HepG2 (cell line): Measurements from ENCODE around the gene ELAC1. TPM values are rescaled to one million over a fixed set of nuclear protein-coding genes. Genes with fewer than 3 reads are reported as not detected.
A peak's percentile ranks its signal among the peaks of the same experiment; 100 is the strongest.

Experiments used
- EED ChIP-seq: sonication (generic); formaldehyde crosslinking; IDR thresholded peaks from 2 replicates; pipeline ENCODE4 v1.5.0; 2020; ENCODE audit warnings: mild to moderate bottlenecking, missing genetic modification reagents
- EHMT2 ChIP-seq: fragments of 200-600 bp; sonication (generic); IDR thresholded peaks from 2 replicates; pipeline ENCODE4 v1.7.0; 2017; ENCODE audit warnings: antibody characterized with exemption, low read depth, low read length, borderline replicate concordance
- ESRRA ChIP-seq: sonication (generic); formaldehyde crosslinking; IDR thresholded peaks from 2 replicates; pipeline ENCODE4 v1.5.1; 2020; ENCODE audit warnings: mild to moderate bottlenecking, low read depth, missing genetic modification reagents
- FOSL2 ChIP-seq: sonication (generic); formaldehyde crosslinking; IDR thresholded peaks from 2 replicates; pipeline ENCODE4 v1.4.0; 2020; ENCODE audit warnings: missing genetic modification reagents
- FOXJ3 ChIP-seq: sonication (generic); formaldehyde crosslinking; IDR thresholded peaks from 2 replicates; pipeline ENCODE4 v1.4.0; 2020; ENCODE audit warnings: missing genetic modification reagents, mild to moderate bottlenecking, borderline replicate concordance
- HES4 ChIP-seq: sonication (generic); formaldehyde crosslinking; IDR thresholded peaks from 2 replicates; pipeline ENCODE4 v1.9.0; 2021; ENCODE audit warnings: mild to moderate bottlenecking, missing genetic modification reagents, borderline replicate concordance
- IRF2 ChIP-seq: IDR thresholded peaks from 2 replicates; pipeline ENCODE4 v1.6.1; 2018; ENCODE audit warnings: missing genetic modification reagents, missing compliant biosample characterization
- KAT8 ChIP-seq: IDR thresholded peaks from 2 replicates; pipeline ENCODE4 v1.6.1; 2016; ENCODE audit warnings: missing genetic modification reagents, missing compliant biosample characterization
- KDM1A ChIP-seq: IDR thresholded peaks from 2 replicates; pipeline ENCODE4 v1.6.1; 2016; ENCODE audit warnings: missing compliant biosample characterization
- MAF1 ChIP-seq: sonication (generic); formaldehyde crosslinking; IDR thresholded peaks from 2 replicates; pipeline ENCODE4 v1.5.0; 2020; ENCODE audit warnings: missing genetic modification reagents, borderline replicate concordance
- MBNL3 ChIP-seq: fragments of 250-450 bp; sonication (Bioruptor Pico); conservative IDR thresholded peaks from 2 replicates; pipeline ENCODE4 v1.8.0; 2022; ENCODE audit warnings: mild to moderate bottlenecking, inconsistent platforms
- MED1 ChIP-seq: sonication (generic); formaldehyde crosslinking; IDR thresholded peaks from 2 replicates; pipeline ENCODE4 v1.4.0; 2020; ENCODE audit warnings: missing genetic modification reagents
- MEF2D ChIP-seq: sonication (generic); formaldehyde crosslinking; IDR thresholded peaks from 2 replicates; pipeline ENCODE4 v1.5.1; 2020; ENCODE audit warnings: mild to moderate bottlenecking, missing genetic modification reagents
- MIER3 ChIP-seq: IDR thresholded peaks from 2 replicates; pipeline ENCODE4 v1.6.1; 2016; ENCODE audit warnings: missing compliant biosample characterization, borderline replicate concordance
- NR2F2 ChIP-seq: IDR thresholded peaks from 2 replicates; pipeline ENCODE4 v1.6.1; 2012; ENCODE audit warnings: low read depth, inconsistent platforms, borderline replicate concordance
- PHF5A ChIP-seq: IDR thresholded peaks from one replicate; pipeline ENCODE4 v1.6.1; 2018; ENCODE audit warnings: low read depth, missing genetic modification reagents; ENCODE audit not compliant: unreplicated experiment
- REL ChIP-seq: sonication (generic); formaldehyde crosslinking; conservative IDR thresholded peaks from 2 replicates; pipeline ENCODE4 v1.8.0; 2022; ENCODE audit warnings: mild to moderate bottlenecking, missing genetic modification reagents, moderate library complexity
- ZFAT ChIP-seq: sonication (generic); formaldehyde crosslinking; conservative IDR thresholded peaks from 2 replicates; pipeline ENCODE4 v1.8.1; 2023; ENCODE audit warnings: missing genetic modification reagents, inconsistent platforms
- ZNF24 ChIP-seq: fragments of 450-650 bp; IDR thresholded peaks from 2 replicates; pipeline ENCODE4 v1.6.1; 2017; ENCODE audit warnings: antibody characterized with exemption, mild to moderate bottlenecking
- ZNF253 ChIP-seq: sonication (generic); formaldehyde crosslinking; IDR thresholded peaks from 2 replicates; pipeline ENCODE4 v1.8.0; 2022; ENCODE audit warnings: mild to moderate bottlenecking, missing genetic modification reagents, borderline replicate concordance
- ZNF329 ChIP-seq: sonication (generic); formaldehyde crosslinking; IDR thresholded peaks from 2 replicates; pipeline ENCODE4 v1.9.0; 2021; ENCODE audit warnings: low read depth, mild to moderate bottlenecking, missing genetic modification reagents
- ZNF501 ChIP-seq: sonication (generic); formaldehyde crosslinking; IDR thresholded peaks from 2 replicates; pipeline ENCODE4 v1.5.1; 2020; ENCODE audit warnings: mild to moderate bottlenecking, moderate library complexity, missing genetic modification reagents
- polyA plus RNA-seq, 8 experiments: library from polyadenylated mRNA; depleted of rRNA in 3 of 8; stranded (reverse) in 7 of 8; unstranded in 1 of 8; fragments of >200 nt; fragmentation: Illumina TruSeq in 4 of 8; extraction: Trizol in 4 of 8; gene quantifications; 2 replicates each; pipeline versions ENCODE4 v1.2.1 to v1.2.3, GENCODE V29; 2011 to 2016; ENCODE audit warnings: low read depth in 4 of 8, missing spikeins in 1 of 8, mixed read lengths in 1 of 8; ENCODE audit not compliant: insufficient read depth in 1 of 8
- total RNA-seq, 5 experiments: library from RNA; depleted of rRNA; stranded (reverse); fragments of >200 nt; fragmentation: Illumina TruSeq; extraction: Trizol; gene quantifications; 2 replicates each; pipeline ENCODE4 v1.2.3, GENCODE V29; 2016; ENCODE audit warnings: low read depth in 1 of 5
- TF ChIP-seq, protein P1 (sequence below): sonication (generic); formaldehyde crosslinking; conservative IDR thresholded peaks from 2 replicates; pipeline ENCODE4 v1.5.0; 2020; ENCODE audit warnings: missing genetic modification reagents
- TF ChIP-seq, protein P2 (sequence below): sonication (generic); formaldehyde crosslinking; IDR thresholded peaks from 2 replicates; pipeline ENCODE4 v1.4.0; 2020; ENCODE audit warnings: missing genetic modification reagents
- TF ChIP-seq, protein P3 (sequence below): sonication (generic); formaldehyde crosslinking; conservative IDR thresholded peaks from 2 replicates; pipeline ENCODE4 v1.4.0; 2020; ENCODE audit warnings: missing genetic modification reagents
- TF ChIP-seq, protein P4 (sequence below): sonication (generic); formaldehyde crosslinking; IDR thresholded peaks from 2 replicates; pipeline ENCODE4 v1.5.1; 2020; ENCODE audit warnings: mild to moderate bottlenecking, missing genetic modification reagents, moderate library complexity

Gene ELAC1
- total and polyA plus RNA-seq, 2 of the 13 experiments (the other 11 are each of a cell fraction or from before 2014, with no cell fraction given): 1.9 to 3.6 TPM

DNA sequence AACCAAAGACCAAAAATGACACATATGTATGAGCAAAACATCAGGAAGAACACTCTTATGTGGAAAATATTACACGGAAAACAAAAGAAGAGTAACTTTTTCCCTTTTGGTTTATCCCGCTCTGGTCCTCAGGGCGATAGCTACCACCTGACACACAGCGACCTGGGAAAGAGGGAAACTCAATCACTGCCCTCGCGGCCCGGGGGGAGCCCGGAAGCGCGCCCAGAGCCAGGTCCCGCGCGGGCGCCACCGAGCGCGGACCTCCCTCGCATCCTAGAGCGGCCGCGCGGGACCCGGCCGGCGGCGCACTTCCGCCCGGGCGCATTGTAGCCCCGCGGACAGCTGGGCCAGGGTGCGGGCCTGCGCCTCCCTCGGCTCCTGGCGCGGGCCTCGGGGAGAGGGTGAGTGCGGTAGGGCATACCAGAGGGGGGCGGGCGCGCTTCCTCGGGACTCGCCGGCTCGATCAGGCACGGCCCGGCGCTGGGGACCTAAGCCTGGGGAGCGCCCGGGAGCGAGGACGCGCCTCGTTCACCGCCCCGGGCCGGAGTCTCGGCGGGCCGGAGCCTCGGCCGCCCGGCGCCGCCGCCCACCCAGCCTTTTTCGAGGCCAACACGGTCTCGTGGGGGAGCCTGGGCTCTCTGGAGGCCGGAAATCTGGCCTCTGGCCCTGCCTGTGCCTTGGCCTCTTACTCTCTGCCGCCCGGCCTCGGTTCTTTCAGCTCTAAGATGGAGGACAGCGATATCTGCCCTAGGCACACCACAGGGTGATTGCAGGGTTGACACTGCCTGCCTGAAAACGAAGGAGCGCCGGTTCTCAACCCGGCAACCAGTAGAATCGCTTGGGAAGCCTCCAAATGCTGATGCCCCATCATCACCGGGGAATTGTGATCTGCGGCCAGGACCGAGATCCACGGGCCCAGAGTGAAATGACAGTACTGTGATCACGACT is at the start of gene ELAC1 (continued):
- TF ChIP-seq, protein P1, sequence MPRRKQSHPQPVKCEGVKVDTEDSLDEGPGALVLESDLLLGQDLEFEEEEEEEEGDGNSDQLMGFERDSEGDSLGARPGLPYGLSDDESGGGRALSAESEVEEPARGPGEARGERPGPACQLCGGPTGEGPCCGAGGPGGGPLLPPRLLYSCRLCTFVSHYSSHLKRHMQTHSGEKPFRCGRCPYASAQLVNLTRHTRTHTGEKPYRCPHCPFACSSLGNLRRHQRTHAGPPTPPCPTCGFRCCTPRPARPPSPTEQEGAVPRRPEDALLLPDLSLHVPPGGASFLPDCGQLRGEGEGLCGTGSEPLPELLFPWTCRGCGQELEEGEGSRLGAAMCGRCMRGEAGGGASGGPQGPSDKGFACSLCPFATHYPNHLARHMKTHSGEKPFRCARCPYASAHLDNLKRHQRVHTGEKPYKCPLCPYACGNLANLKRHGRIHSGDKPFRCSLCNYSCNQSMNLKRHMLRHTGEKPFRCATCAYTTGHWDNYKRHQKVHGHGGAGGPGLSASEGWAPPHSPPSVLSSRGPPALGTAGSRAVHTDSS: no peak
- TF ChIP-seq HES4 (CRISPR knock-in tag) (peak; percentile 70; the same call in 1 of the 2 replicates), MED1 (CRISPR knock-in tag) (peak; percentile 59), EHMT2 (no peak), NR2F2 (no peak), KDM1A (no peak), MEF2D (CRISPR knock-in tag) (no peak), ZNF501 (peak; percentile 46; the same call in 1 of the 2 replicates), ZNF24 (peak; percentile 37; the same call in 1 of the 2 replicates), ZNF329 (CRISPR knock-in tag) (peak; percentile 63), REL (CRISPR knock-in tag) (peak; percentile 16; the same call in 1 of the 2 replicates), FOXJ3 (CRISPR knock-in tag) (no peak), EED (CRISPR knock-in tag) (peak; percentile 71; the same call in 1 of the 2 replicates), KAT8 (CRISPR knock-in tag) (peak; percentile 80), MAF1 (CRISPR knock-in tag) (no peak), MIER3 (no peak), PHF5A (no peak), ZFAT (CRISPR knock-in tag) (no peak), ESRRA (no peak), FOSL2 (CRISPR knock-in tag) (peak; percentile 36; the same call in 1 of the 2 replicates), ZNF253 (CRISPR knock-in tag) (no peak), IRF2 (CRISPR knock-in tag) (no peak; the same call in 1 of the 2 replicates), MBNL3 (CRISPR knock-in tag) (no peak)
- TF ChIP-seq, protein P2, sequence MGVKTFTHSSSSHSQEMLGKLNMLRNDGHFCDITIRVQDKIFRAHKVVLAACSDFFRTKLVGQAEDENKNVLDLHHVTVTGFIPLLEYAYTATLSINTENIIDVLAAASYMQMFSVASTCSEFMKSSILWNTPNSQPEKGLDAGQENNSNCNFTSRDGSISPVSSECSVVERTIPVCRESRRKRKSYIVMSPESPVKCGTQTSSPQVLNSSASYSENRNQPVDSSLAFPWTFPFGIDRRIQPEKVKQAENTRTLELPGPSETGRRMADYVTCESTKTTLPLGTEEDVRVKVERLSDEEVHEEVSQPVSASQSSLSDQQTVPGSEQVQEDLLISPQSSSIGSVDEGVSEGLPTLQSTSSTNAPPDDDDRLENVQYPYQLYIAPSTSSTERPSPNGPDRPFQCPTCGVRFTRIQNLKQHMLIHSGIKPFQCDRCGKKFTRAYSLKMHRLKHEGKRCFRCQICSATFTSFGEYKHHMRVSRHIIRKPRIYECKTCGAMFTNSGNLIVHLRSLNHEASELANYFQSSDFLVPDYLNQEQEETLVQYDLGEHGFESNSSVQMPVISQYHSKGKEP (CRISPR knock-in tag): no peak
- TF ChIP-seq, protein P3, sequence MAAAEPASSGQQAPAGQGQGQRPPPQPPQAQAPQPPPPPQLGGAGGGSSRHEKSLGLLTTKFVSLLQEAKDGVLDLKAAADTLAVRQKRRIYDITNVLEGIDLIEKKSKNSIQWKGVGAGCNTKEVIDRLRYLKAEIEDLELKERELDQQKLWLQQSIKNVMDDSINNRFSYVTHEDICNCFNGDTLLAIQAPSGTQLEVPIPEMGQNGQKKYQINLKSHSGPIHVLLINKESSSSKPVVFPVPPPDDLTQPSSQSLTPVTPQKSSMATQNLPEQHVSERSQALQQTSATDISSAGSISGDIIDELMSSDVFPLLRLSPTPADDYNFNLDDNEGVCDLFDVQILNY: no peak; the same call in 1 of the 2 replicates
- TF ChIP-seq, protein P4, sequence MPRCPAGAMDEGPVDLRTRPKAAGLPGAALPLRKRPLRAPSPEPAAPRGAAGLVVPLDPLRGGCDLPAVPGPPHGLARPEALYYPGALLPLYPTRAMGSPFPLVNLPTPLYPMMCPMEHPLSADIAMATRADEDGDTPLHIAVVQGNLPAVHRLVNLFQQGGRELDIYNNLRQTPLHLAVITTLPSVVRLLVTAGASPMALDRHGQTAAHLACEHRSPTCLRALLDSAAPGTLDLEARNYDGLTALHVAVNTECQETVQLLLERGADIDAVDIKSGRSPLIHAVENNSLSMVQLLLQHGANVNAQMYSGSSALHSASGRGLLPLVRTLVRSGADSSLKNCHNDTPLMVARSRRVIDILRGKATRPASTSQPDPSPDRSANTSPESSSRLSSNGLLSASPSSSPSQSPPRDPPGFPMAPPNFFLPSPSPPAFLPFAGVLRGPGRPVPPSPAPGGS (CRISPR knock-in tag): peak; percentile 93
